NCI-H2227 (cell line): Measurements from ENCODE around the gene ESYT3.
"Not testable (repeated sequence)": the region's sequence is repeated elsewhere in the genome, so short reads cannot be mapped to it uniquely, and the experiment has no call there.

Experiments used
- DNase-seq: peaks from one replicate; lab custom pipeline; 2025; ENCODE audit not compliant: unreplicated experiment; lab: John Stamatoyannopoulos, UW

ESYT3 gene

DNA sequence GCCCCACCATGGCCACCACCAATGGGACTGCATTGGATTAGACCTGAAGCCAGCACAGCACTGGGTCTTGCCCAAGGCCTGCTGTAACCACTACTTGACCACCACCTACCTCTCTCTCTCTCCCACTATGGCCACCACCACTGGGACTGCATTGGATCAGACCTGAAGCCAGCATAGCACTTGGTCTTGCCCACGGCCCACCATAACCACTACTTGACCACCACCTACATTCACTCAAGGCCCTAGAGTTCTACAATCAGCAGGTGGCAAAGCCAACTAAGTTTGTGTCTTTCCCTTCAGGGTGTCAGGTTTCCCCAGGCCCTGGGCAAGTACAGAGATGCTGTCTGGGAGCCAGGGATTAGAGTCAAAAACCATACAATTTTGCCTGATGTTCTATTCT is 57.6 kb downstream of the ESYT3 start:
- no peak for DNase-seq

DNA sequence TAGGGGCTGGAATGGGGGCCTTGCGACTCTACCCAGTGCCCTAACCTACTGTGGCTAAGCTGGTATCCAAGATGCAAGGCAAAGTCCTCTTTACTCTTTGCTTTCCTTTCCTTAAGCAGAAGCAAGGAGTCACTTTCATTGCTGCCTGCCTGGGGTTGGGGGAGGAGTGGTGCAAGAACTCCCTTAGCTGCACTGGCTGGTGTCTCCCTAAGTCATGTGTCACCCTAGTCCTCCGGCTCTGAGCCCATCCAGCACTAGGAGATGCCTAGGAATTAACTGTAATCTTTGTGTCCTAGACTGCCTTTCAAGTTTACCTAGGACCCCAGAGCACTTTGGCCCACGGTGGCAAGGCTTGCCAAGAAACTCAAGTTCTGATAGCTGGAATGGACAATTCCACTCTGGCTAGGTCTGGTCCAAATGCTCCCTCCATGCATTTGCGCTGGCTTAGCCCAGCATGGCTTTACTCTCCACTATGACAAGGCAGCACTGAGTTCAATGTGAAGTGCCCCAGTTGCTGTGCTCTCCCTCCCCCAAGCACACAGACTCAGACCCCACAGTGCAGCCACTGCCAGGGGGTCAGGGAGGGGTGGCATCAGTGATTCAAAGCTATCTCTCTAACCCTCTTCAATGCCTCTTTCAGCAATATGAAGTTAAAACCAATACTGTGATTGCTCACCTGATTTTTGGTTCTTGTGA is 58.7 kb downstream of the ESYT3 start:
- DNase-seq, result no peak

DNA sequence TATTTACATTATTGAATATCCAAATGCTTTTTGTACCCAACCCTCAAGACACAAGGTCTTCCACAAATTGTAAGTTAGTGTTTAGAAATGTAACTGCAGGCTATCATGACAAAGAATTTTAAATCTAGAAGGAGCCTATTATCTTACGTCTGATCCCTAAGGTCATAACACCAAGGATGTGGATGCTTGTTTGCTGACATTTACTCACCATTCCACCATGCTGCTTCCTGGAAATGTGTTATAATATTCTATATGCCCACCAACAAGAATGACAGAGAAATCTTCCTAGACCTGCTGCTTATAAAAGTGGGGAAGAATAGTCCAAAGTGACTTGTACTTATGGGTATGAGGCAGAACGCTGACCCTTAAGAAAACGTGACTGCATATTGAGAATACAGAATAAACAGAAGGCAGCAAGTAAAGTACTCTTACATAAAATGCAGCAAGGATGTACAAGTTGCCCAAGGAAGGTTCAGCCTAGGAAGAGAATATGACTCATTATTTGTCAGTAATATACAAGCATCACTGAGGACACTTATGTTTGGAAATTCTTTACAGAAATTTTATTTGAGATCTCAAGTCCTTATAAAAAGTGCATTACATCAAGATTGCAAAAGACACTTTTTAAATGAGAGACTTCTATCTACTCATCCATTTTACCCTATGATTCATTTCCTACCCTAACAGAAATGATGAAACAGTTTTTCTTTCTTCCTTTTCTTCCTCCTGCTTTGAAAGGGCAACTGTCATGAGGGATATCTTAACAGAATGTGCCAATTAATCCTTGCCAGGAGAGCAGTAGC is 59.6 kb downstream of the ESYT3 start:
- DNase-seq, result no peak

GRCh38 chr3:138494607-138494929 is 60.2 kb downstream of the ESYT3 start:
- DNase-seq, result no peak

- not testable (repeated sequence) for DNase-seq
Observed at GRCh38 chr3:138495638-138496037, 61.2 kb downstream of the ESYT3 start.

DNA sequence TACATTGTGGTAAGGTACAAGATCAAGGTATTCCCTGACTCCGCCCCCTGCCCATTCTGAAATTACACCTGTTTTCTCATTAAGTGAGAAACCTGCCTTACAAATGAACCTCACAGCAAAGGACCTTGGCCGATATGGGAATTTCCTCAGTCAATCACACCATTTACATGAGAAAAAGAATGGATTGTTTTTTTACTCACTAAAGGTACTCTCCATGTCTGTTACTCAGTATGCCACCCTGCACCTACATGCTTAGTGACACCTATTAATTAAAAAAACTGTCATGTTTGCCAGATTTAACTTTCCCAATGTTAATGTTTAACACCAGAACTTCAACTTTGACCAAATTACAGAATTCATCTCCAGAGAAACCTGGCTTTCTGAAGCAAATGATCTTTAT is 62.0 kb downstream of the ESYT3 start:
- no peak for DNase-seq

DNA sequence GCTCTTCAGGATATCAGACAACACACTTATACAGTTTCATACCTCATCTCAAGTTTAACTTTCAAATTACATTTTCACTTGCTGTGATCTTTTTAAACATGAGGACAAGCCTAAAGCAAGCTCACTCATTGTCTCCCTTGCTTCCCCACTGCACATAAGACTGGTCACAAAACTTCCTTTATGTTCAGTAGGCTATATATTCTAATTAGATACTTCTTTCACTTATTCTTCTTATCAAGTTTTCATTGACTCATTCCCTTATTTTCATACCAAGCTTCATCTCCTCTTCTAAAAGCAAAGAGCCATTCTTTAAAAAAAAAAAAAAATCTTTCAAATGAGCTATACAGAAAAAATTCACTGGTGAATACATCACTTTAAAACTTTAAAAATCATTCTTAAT is 62.6 kb downstream of the ESYT3 start:
- no peak for DNase-seq

GRCh38 chr3:138497851-138498250 is 63.4 kb downstream of the ESYT3 start:
- no peak for DNase-seq

DNA sequence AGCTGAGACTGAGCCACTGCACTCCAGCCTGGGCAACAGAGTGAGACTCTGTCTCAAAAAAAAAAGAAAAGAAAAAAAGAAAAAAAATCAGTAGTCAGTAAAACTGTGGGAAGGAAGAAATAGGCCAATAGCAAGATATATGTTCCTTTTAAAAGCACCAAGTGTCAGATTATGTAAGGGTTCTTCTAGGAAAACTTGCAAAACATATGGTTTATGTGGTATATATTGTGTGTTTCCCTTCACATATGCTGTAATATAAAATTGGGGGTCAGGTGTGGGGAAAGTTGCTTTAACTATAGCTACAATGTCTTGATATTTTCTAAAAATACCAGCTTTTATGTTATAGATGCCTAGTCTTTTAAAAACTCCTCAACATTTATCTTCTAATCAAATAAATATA is 64.6 kb downstream of the ESYT3 start:
- no peak for DNase-seq

- no peak for DNase-seq
Observed at GRCh38 chr3:138507524-138507923, 73.1 kb downstream of the ESYT3 start.

GRCh38 chr3:138509586-138509985 is 75.2 kb downstream of the ESYT3 start:
- no peak for DNase-seq

DNA sequence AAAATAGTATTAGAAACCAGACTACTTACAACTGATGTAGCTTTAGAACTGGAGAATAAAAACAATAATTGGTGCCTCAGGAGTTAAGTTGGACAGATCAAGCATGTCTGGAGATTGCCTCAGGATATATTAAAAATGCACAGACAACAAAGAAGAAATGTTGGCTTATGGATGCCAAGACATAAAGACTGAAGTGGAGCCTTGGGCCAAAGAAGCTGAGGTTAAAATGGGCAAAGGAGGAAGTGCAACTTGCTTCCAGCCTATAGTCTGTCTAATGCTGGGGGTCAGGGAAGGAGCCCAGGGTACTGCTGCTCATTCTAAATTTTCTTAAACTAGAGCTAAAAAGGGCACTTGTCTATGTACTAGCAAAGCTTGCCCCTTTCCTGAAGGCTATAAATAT is 77.5 kb downstream of the ESYT3 start:
- no peak for DNase-seq

DNA sequence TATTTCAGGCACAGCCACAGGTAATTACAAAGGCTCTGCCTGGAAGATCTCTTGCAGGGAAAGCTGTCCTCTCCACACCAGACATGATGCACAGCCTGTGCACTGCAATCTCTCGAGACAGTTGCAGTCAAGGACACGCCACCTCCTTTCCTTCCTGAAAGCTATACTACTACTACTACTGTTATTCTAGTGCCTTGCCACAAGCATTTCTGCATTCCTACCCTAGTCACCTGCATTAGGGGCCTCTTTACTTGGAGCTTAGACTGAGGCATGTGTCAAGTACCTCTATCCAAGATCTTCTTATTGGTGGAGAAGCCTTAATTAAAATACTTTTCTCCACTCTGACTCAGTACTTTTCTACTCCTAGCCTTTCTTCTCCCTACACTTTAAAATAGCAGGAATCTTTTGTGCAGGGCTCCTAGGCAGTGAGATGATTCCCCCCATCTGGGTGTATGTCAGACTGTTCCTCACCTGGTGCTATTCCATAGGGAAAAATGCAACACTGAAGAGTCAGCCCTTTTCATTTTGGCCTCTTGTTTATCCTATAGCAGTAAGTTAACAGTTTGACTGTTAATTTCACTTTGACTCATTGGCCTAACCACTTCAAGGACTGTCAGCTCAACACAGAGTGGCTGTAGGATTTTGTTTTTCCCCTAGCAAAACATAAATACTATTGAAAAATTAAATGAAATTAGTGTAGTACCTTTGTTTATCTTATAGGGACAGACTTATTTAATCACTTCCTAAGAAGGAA is 78.9 kb downstream of the ESYT3 start:
- DNase-seq, result no peak

DNA sequence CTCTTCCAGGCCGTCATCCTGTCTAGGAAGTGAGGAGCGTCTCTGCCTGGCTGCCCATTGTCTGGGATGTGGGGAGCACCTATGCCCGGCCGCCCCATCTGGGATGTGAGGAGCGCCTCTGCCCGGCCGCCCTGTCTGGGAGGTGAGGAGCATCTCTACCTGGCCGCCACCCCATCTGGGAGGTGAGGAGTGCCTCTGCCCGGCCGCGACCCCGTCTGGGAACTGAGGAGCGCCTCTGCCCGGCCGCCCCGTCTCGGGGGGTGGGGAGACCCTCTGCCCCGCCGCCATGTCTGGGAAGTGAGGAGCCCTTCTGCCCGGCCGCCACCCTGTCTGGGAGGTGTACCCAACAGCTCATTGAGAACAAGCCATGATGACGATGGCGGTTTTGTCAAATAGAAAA is 87.0 kb downstream of the ESYT3 start:
- DNase-seq, result not testable (repeated sequence)
